NT2/D1 (cell line): ENCODE measurements around the gene HMOX1.

Source experiments
- YY1 ChIP-seq: IDR thresholded peaks from 2 replicates; pipeline ENCODE4 v1.6.1; 2011; ENCODE audit not compliant: insufficient read length, insufficient read depth
- ZNF274 ChIP-seq: IDR thresholded peaks from 2 replicates; pipeline ENCODE4 v1.6.1; 2011; ENCODE audit warnings: mild to moderate bottlenecking, low read depth, low read length

- no peak for TF ChIP-seq ZNF274
- TF ChIP-seq YY1, result no peak
Measured at GRCh38 chr22:35348703-35349102, 32.2 kb upstream of the HMOX1 start.
